Activated T-cell treated with anti-CD3 and anti-CD28 coated beads, Interleukin-2, amount 50 U/mL, for 4 hours (primary cell): ENCODE measurements around the gene DIP2B. TPM values are rescaled to one million over a fixed set of nuclear protein-coding genes. Genes with fewer than 3 reads are reported as not detected.

Experiments used
- ATAC-seq, 2 donors: fragments of 200-7000 bp; cut with Tn5 transposase; one replicate each; pipeline ENCODE4 v1.10.0; 2021
- DNase-seq: peaks from one replicate; pipeline ENCODE4 v3.0.0-alpha.2; 2020
- H3K27me3 Mint-ChIP-seq: one replicate; pipeline ENCODE4 v1.8.0; 2021; ENCODE audit warnings: low read depth, mixed read lengths
- H3K36me3 Mint-ChIP-seq: one replicate; pipeline ENCODE4 v1.8.0; 2022; ENCODE audit warnings: mixed read lengths; ENCODE audit not compliant: insufficient read depth
- H3K4me1 Mint-ChIP-seq: one replicate; pipeline ENCODE4 v1.8.0; 2021; ENCODE audit warnings: low read depth, mixed read lengths
- H3K4me3 Mint-ChIP-seq: one replicate; pipeline ENCODE4 v1.8.0; 2021; ENCODE audit warnings: mild to moderate bottlenecking, moderate library complexity, mixed read lengths
- H3K9me3 Mint-ChIP-seq: one replicate; pipeline ENCODE4 v1.8.0; 2021; ENCODE audit warnings: mixed read lengths
- total RNA-seq, 3 donors: library from RNA; stranded (reverse); gene quantifications; one replicate each; pipeline ENCODE4 v1.2.1, GENCODE V29; 2021

DIP2B gene
- total RNA-seq, 3 donors from 2014 or later: 29.9 to 49.0 (median 40.2) TPM

- H3K4me1 Mint-ChIP-seq: peaks cover 25% of the 10 kb centered on the region
- no peak overlapping the region for H3K4me3 Mint-ChIP-seq
- no peaks in the 10 kb centered on the region for H3K27me3 Mint-ChIP-seq
- ATAC-seq (no peak), DNase-seq (no peak)
- no peaks in the 10 kb centered on the region for H3K9me3 Mint-ChIP-seq
- H3K36me3 Mint-ChIP-seq: peaks cover 12% of the 10 kb centered on the region
These were observed 268.1 kb downstream of the DIP2B start for GRCh38 chr12:50772877-50773276.

- peaks cover 20% of the 10 kb centered on the region for H3K36me3 Mint-ChIP-seq
- DNase-seq (no peak), ATAC-seq (no peak)
- no peaks in the 10 kb centered on the region for H3K27me3 Mint-ChIP-seq
- H3K9me3 Mint-ChIP-seq: no peaks in the 10 kb centered on the region
- H3K4me1 Mint-ChIP-seq: peaks cover 31% of the 10 kb centered on the region
- H3K4me3 Mint-ChIP-seq: no peak overlapping the region
These were observed 270.5 kb downstream of the DIP2B start for GRCh38 chr12:50775251-50775650.

GRCh38 chr12:50776749-50777728 lies 272.3 kb downstream of the DIP2B start:
- Mint-ChIP-seq H3K9me3 (no peaks in the 10 kb centered on the region), H3K36me3 (peaks cover 20% of the 10 kb centered on the region), H3K4me3 (no peak overlapping the region), H3K27me3 (no peaks in the 10 kb centered on the region), H3K4me1 (peaks cover 31% of the 10 kb centered on the region)
- DNase-seq: no peak
- ATAC-seq: no peak

- H3K4me3 Mint-ChIP-seq: no peak overlapping the region
- H3K9me3 Mint-ChIP-seq: no peaks in the 10 kb centered on the region
- H3K36me3 Mint-ChIP-seq: peaks cover 13% of the 10 kb centered on the region
- no peaks in the 10 kb centered on the region for H3K27me3 Mint-ChIP-seq
- H3K4me1 Mint-ChIP-seq: peaks cover 28% of the 10 kb centered on the region
- DNase-seq (no peak), ATAC-seq (no peak)
These were observed 274.1 kb downstream of the DIP2B start for GRCh38 chr12:50778663-50779590.

- Mint-ChIP-seq H3K36me3 (peaks cover 15% of the 10 kb centered on the region), H3K9me3 (no peaks in the 10 kb centered on the region), H3K27me3 (no peaks in the 10 kb centered on the region), H3K4me1 (peaks cover 31% of the 10 kb centered on the region), H3K4me3 (no peak overlapping the region)
- ATAC-seq: no peak
- no peak for DNase-seq
These were observed 275.2 kb downstream of the DIP2B start for GRCh38 chr12:50780013-50780412.

GRCh38 chr12:50784501-50784900 lies 279.7 kb downstream of the DIP2B start:
- ATAC-seq (peak in 1 of 2 donors; percentile 43), DNase-seq (no peak)
- Mint-ChIP-seq H3K27me3 (no peaks in the 10 kb centered on the region), H3K4me3 (no peak overlapping the region), H3K4me1 (peaks cover 13% of the 10 kb centered on the region), H3K36me3 (peaks cover 34% of the 10 kb centered on the region), H3K9me3 (peaks cover 5% of the 10 kb centered on the region)

GRCh38 chr12:50785406-50786001 lies 280.7 kb downstream of the DIP2B start:
- no peak for DNase-seq
- peaks cover 34% of the 10 kb centered on the region for H3K36me3 Mint-ChIP-seq
- no peak overlapping the region for H3K4me3 Mint-ChIP-seq
- peaks cover 13% of the 10 kb centered on the region for H3K4me1 Mint-ChIP-seq
- no peaks in the 10 kb centered on the region for H3K27me3 Mint-ChIP-seq
- peaks cover 5% of the 10 kb centered on the region for H3K9me3 Mint-ChIP-seq
- no peak for ATAC-seq

- H3K4me1 Mint-ChIP-seq: peaks cover 19% of the 10 kb centered on the region
- H3K9me3 Mint-ChIP-seq: peaks cover 5% of the 10 kb centered on the region
- no peaks in the 10 kb centered on the region for H3K27me3 Mint-ChIP-seq
- DNase-seq (no peak), ATAC-seq (no peak)
- H3K36me3 Mint-ChIP-seq: peaks cover 42% of the 10 kb centered on the region
- H3K4me3 Mint-ChIP-seq: no peak overlapping the region
These were observed 281.9 kb downstream of the DIP2B start for GRCh38 chr12:50786498-50787231.

GRCh38 chr12:50787618-50788017 lies 282.8 kb downstream of the DIP2B start:
- H3K9me3 Mint-ChIP-seq: peaks cover 5% of the 10 kb centered on the region
- H3K27me3 Mint-ChIP-seq: no peaks in the 10 kb centered on the region

GRCh38 chr12:50788561-50788960 lies 283.8 kb downstream of the DIP2B start:
- Mint-ChIP-seq H3K9me3 (peaks cover 5% of the 10 kb centered on the region), H3K4me3 (no peak overlapping the region), H3K36me3 (peaks cover 43% of the 10 kb centered on the region), H3K27me3 (no peaks in the 10 kb centered on the region), H3K4me1 (peaks cover 23% of the 10 kb centered on the region)
- DNase-seq: no peak
- ATAC-seq: no peak

More at GRCh38 chr12:50787618-50788017, 282.8 kb downstream of the DIP2B start:
- H3K36me3 Mint-ChIP-seq: peaks cover 43% of the 10 kb centered on the region
- peaks cover 23% of the 10 kb centered on the region for H3K4me1 Mint-ChIP-seq
- ATAC-seq (no peak), DNase-seq (no peak)
- no peak overlapping the region for H3K4me3 Mint-ChIP-seq

GRCh38 chr12:50790081-50790480 lies 285.3 kb downstream of the DIP2B start:
- peaks cover 16% of the 10 kb centered on the region for H3K4me1 Mint-ChIP-seq
- DNase-seq (no peak), ATAC-seq (no peak)
- peaks cover 41% of the 10 kb centered on the region for H3K36me3 Mint-ChIP-seq
- peaks cover 5% of the 10 kb centered on the region for H3K9me3 Mint-ChIP-seq
- H3K27me3 Mint-ChIP-seq: no peaks in the 10 kb centered on the region
- H3K4me3 Mint-ChIP-seq: no peak overlapping the region
